ENCODE data around the gene MAG.

MAG gene

DNA sequence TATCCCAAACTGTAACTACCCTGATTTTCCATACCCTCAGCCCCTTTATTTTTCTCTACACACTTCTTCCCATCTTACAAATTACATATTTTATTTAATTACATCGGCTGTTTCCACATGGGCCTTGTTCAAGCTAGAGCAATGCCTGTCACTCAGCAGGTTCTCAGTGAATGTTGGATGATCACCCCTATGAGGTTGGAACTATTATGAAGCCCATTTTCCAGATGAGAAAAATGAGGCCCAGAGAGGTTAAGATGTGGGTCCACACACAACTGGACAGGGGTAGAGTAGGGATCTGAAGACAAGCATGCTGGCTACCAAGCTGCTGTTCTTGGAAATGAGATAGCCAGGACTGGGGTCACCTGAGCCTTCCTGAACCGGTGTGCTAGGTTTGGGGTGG lies 10.0 kb downstream of the MAG start:
- TF ChIP-seq SIN3A (IDR thresholded peaks at IDR 0.05; ENCODE audit: borderline replicate concordance, insufficient read depth, low read length) (no peak), POLR2AphosphoS5 (IDR thresholded peaks at IDR 0.05; ENCODE audit: low read depth, low read length) (no peak), FOXP2 (optimal IDR thresholded peaks at IDR 0.05; ENCODE audit: borderline replicate concordance, extremely low read depth, extremely low read length, insufficient read depth) (no peak), REST (IDR thresholded peaks at IDR 0.05; ENCODE audit: insufficient read depth in 1 of 2, low read depth in 2 of 2, low read length in 2 of 2) (no peak), TAF1 (IDR thresholded peaks at IDR 0.05; ENCODE audit: borderline replicate concordance, insufficient read depth, low read length) (no peak)

GRCh38 chr19:35302446-35302845 lies 10.5 kb downstream of the MAG start:
- TF ChIP-seq SIN3A (IDR thresholded peaks at IDR 0.05; ENCODE audit: borderline replicate concordance, insufficient read depth, low read length) (no peak), POLR2AphosphoS5 (IDR thresholded peaks at IDR 0.05; ENCODE audit: low read depth, low read length) (no peak), FOXP2 (optimal IDR thresholded peaks at IDR 0.05; ENCODE audit: borderline replicate concordance, extremely low read depth, extremely low read length, insufficient read depth) (no peak), TAF1 (IDR thresholded peaks at IDR 0.05; ENCODE audit: borderline replicate concordance, insufficient read depth, low read length) (no peak), REST (IDR thresholded peaks at IDR 0.05; ENCODE audit: insufficient read depth in 1 of 2, low read depth in 2 of 2, low read length in 2 of 2) (no peak)

GRCh38 chr19:35303357-35303915 lies 11.5 kb downstream of the MAG start:
- TF ChIP-seq SIN3A (IDR thresholded peaks at IDR 0.05; ENCODE audit: borderline replicate concordance, insufficient read depth, low read length) (no peak), REST (IDR thresholded peaks at IDR 0.05; ENCODE audit: insufficient read depth in 1 of 2, low read depth in 2 of 2, low read length in 2 of 2) (no peak)

GRCh38 chr19:35304036-35304435 lies 12.1 kb downstream of the MAG start:
- TF ChIP-seq TAF1 (IDR thresholded peaks at IDR 0.05; ENCODE audit: borderline replicate concordance, insufficient read depth, low read length), result no peak

GRCh38 chr19:35305181-35305580 lies 13.2 kb downstream of the MAG start:
- no peak for TF ChIP-seq TAF1 (IDR thresholded peaks at IDR 0.05; ENCODE audit: borderline replicate concordance, insufficient read depth, low read length)

DNA sequence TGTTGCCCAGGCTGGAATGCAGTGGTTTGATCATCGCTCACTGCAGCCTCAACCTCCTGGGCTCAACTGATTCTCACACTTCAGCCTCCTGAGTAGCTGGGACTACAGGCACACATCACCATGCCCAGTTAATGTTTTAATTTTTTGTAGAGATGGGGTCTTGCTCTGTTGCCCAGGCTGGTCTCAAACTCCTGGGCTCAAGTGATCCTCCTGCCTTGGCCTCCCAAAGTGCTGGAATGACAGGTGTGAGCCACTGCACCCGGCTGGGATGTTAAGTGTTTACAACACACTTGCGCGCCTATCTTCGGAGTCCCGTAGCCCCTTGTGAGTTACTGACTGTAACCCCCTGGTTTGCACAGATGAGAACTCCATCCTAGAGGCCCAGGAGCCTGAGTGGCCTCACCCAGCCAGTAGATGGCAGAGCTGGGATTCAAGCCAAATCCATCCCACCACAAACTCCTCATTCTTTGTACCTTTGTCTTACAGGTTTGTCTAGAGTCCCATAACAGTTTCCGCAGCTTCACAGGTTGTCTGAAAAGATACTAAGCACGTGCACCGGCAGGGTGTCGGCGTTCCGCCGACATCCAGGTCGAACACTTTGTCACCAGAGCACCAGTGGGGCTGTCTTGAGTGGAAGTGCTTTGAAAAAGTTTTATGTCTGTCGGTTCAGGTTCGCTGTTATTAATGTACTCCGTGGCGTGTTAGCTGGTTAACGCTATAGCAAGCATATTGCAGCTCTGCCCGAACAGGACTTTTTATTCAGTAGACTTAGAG lies 14.7 kb downstream of the MAG start:
- TF ChIP-seq TAF1 (IDR thresholded peaks at IDR 0.05; ENCODE audit: borderline replicate concordance, insufficient read depth, low read length), result no peak
- no peak for TF ChIP-seq REST (IDR thresholded peaks at IDR 0.05; ENCODE audit: insufficient read depth in 1 of 2, low read depth in 2 of 2, low read length in 2 of 2)
- no peak for TF ChIP-seq POLR2AphosphoS5 (IDR thresholded peaks at IDR 0.05; ENCODE audit: low read depth, low read length)
- no peak for TF ChIP-seq FOXP2 (optimal IDR thresholded peaks at IDR 0.05; ENCODE audit: borderline replicate concordance, extremely low read depth, extremely low read length, insufficient read depth)
- TF ChIP-seq SIN3A (IDR thresholded peaks at IDR 0.05; ENCODE audit: borderline replicate concordance, insufficient read depth, low read length), result no peak

Data from PFSK-1 (cell line).